Measurements from ENCODE around the gene SLC29A3.
A peak's percentile ranks its signal among the peaks of the same experiment; 100 is the strongest.

SLC29A3 gene

DNA sequence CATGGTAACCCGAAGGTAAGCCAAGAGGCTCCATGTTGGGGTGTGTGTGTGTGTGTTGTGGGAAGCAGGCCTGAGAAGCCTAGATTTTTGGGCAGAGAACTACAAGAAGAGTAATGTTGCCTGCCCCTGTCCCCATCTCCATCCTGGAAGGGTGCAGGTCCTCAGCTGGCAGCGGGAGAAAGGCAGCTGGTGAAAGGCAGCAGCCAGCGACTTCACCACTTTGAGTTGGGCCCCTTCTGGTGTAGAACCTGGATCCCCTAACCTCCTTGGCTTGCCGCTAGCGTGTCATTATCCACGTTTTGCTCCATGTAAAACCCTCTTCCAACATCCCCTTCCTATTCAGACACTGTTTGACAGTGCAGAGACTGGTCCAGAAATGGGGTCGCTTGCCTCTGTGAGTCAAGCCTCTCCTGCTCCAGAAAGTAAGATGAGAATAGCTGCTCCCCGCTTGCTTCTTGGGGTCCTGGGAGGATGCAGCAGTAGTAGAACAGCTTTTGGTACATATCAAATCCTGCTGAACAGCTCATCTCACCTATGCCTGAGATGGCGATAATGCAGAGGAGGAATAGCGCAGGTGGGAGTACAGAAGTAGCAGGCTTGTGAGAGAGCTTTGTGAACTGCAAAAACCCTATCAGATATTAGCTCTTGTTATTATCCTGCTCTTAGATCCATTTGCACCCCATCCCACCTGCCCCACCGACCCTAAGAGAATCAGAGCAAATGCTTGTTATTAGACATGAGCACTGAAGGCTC lies 55.6 kb downstream of the SLC29A3 start:
- DNase-seq: no peak

GRCh38 chr10:71375952-71376351 lies 56.9 kb downstream of the SLC29A3 start:
- DNase-seq: no peak

- peak; percentile 47 for DNase-seq
These were observed 59.5 kb downstream of the SLC29A3 start for GRCh38 chr10:71378336-71379117.

DNA sequence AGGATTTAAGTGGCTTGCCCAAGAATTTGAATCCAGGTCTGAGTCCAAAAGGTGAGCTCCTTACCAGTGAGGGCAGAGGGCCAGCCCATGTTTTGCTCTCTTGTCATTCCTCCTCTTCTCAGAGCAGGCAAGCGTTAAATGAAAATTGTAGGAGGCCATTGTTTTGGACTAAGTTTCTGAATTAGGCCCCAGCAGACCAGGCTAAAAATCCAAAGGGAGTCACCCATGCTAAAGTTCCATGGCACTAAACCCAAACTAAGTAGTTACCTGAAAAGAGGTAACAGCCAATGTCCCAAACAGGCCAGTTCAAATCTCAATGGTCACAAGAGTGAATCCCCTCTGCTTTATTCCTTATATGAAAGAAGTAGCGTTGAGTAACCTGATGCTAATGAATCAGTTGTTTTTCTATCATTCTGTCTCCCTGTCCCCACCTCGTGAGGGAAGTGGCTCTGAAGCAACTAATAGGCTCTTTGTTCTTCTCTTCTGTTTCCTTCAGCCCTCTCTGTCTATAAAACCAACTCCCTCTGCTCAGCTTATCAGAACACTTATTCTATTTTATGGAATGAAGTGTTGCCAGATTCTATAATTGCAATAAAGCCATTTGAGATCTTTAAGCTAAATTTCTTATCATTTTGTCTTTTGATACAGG lies 60.2 kb downstream of the SLC29A3 start:
- no peak for DNase-seq

- DNase-seq: no peak
These were observed 61.8 kb downstream of the SLC29A3 start for GRCh38 chr10:71380841-71381240.

DNA sequence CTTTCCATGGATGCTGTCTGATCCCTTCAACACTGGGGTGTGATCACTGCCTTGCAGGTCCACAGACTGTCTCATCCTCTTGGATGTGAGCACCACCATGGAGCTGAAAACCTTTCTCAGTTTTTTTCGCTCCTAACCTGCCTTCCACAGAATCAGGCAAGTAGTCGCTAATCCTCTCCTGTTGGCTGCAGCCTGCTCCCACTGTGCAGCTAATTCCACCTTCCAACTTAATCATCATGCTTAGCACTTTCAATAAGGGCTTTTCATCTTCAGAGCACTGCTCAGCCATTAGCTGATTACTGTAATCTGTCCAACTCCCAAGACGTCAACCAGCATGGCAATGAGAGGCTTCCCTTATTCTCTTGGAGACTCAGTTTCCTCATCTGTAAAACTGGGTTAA lies 62.6 kb downstream of the SLC29A3 start:
- DNase-seq: no peak

- DNase-seq: no peak
These were observed 63.0 kb downstream of the SLC29A3 start for GRCh38 chr10:71382028-71382427.

DNA sequence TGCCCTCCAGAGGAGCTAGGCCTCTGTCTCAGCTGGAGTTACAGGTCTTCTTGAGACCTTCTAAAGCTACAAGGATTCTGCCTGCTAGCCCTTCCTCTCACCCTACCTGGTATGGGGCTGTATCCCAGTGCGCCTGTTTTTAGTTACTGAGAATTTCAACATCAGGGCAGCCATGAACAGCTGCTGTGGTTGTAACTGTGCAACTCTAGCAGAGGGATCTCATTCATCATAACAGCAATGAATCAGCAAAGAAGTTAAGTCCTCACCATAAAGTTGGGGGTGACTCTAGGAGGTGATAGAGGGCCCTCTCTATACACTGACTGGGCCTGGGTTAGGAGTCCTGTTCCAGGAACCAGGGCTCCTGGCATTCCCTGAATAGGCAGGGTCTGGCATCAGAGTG lies 63.7 kb downstream of the SLC29A3 start:
- DNase-seq: peak; percentile 53

DNA sequence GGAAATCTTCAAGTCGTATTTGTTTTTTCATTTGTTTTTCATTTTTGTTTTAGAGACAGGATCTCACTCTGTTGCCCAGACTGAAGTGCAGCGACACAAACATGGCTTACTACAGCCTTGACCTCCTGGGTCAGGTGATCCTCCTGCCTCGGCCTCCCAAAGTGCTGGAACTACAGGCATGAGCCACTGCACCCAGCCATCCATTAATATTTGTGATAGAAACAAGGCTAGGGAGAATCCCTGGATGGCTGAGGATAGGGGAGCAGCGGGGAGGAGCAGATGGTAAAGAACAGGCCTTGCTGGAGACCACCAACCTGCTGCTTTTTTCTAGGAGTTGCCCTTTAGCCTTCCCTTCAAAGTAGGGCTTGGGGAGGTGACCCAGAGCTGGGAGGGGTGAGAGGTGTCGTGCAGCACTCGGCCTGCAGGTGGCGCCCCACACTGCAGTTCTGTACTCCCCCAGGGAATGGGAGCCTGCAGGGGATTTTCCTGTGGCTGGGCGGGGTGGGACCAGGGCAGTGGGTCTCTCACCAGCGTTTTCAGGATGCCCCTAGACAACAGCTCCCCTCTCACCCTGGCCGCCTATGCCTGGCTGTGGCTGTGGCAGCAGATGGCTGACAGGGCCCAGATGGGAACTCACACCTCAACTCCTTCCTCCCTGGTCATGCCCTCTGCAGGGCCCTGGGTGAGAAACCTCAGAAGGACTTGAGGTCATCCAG lies 65.1 kb downstream of the SLC29A3 start:
- peak; percentile 73 for DNase-seq

GRCh38 chr10:71388171-71388570 lies 69.1 kb downstream of the SLC29A3 start:
- no peak for DNase-seq

- no peak for DNase-seq
These were observed 69.7 kb downstream of the SLC29A3 start for GRCh38 chr10:71388583-71389310.

GRCh38 chr10:71389768-71390460 lies 70.9 kb downstream of the SLC29A3 start:
- no peak for DNase-seq

DNA sequence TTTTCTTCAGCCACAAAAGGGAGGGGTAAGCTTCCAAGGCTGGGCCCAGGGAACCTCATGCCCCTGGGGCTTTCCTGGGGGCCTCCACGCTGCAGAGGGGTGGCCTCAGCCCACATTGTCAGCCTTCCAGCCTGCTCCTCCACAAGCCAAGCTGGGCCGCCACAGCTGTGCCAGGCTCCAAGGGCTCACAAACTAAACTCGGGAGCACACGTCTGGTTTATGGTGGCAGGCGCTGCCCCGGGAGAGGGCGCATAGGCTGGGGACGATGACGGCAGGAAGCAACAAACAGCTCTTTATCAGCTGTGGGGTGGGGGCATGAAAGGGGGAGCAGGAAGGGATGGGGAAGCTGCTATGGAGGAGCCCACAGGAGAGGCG lies 71.4 kb downstream of the SLC29A3 start:
- no peak for DNase-seq

GRCh38 chr10:71390921-71391690 lies 72.0 kb downstream of the SLC29A3 start:
- no peak for DNase-seq

GRCh38 chr10:71391701-71392100 lies 72.6 kb downstream of the SLC29A3 start:
- no peak for DNase-seq

DNA sequence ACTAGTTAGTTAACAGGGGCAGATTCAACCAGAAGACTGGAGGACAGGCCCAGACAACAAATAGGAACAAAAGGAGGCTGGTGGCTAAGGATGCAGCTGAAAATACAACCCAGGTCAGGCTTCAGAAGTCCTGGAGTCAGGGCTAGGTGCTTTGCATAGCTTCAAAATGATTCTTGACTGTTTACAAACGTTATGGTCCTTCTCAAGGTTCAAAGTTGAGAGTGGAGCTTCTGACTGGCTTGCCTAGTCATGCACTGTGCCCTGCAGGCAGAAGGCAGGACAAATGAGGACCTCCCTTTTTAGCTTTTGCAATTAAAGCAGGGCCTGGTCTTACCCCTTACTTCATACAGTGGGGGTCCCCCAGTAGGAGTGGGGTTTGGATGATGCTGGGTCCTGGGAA lies 73.2 kb downstream of the SLC29A3 start:
- DNase-seq: no peak

DNA sequence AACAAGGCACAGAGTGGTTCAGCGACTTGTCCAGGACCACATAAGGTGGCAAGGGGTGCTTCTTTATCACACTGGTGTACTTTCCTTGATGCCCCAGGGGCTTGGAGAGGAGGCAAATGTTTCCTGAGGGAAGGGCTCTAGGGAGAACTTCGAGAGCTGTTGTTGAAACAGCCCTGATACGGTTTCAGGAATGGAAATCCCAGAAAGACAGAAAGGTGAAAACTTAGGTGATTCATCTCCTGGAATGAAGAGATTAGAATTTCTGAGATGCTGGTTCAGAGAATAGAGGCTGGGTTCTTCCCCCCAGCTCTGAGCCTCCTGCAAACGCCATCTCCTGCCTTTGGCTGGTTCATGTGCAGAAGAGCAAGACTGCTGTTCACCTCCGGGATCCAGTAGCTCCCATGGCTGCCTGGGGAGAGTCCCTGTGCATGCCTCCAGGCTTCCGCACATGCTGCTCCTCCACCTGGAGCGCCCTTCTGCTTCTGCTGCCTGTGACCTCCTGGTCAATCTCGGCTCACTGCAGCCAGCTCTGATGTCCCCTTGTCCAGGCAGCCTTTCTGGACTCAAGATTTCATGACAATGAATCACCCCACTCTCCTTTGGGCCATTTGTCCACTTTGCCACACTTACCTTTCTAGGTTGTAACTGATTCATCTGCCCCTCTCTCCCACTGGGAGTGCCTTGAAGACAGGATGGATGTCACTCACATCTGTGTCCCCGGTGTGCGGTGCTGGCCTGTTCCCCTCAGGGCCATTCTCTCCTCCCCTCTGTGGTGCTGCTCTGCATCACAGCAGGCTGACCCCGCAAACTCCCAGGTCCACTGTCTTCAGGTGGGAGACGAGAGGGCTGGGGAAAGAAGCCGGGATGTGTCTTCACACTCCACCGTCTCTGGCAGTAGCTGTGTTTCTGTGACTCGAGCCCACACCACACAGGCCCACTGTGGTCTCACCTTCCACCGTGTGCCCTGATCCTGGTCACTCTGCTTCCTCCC lies 74.0 kb downstream of the SLC29A3 start:
- no peak for DNase-seq

DNA sequence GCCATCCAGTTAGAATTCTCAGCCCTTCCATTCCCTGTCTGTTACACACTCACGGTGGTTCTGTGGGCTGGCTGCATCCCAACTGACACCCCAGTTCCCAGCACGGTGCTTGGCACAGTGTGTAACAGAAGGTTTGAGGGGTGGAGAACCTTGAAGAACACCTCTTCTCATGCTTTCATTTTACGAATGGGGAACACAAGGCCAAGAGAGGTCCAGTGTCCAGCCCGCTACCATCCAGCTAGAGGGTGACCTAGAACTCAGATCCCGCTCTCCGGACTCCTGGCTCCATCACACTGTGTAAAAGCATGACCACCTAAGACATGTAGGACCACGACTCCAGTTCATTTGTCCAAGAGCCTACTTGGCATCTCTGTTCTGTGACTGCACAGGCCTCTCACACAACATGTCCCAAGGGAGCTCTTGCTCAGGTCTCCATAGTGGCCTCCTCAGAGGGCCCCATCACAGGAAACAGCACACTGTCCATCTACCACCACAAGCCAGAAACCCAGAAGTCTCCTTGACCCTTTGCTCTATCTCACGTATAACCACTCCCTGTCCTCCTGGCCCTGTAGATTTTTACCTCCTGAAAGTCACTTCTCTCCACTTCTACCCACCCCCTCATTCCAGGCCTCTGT lies 74.9 kb downstream of the SLC29A3 start:
- DNase-seq: no peak

DNA sequence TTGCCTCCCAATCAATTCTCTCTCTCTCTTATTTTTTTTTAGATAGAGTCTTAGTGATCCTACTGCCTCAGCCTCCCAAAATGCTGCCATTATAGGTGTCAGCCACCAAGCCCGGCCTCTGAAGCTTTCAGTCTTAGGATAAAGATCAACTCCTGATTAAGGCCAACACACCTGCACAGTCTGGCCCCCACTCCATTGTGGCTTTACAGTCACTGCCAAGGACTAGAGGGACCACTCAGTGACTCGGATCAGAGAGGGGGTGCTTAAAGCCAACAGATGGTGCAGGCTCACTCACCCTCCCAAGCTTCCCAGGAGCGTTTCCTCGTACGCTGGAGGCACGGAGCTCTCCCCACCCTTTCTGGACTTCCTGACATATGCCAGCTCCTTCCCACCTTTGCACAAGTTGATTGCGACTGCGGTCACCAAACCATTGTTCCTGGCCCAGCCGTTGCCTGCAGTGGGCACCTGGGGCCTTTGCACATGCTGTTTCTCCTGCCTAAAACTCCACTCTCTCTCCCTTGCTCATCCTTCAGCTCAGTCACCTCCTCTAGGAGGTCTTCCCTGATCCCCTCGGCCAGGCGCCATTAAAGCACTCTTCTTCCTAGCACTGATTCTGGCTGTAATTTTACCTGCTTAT lies 76.0 kb downstream of the SLC29A3 start:
- DNase-seq: no peak
